Thyroid gland (tissue), 4 donors: ENCODE measurements around the gene DIS3L2.

Source experiments
- CTCF ChIP-seq, 6 experiments: fragments of 200-600 bp in 3 of 6; fragments of 450-650 bp in 3 of 6; sonication (generic) in 3 of 6; IDR thresholded peaks; one replicate each; pipeline ENCODE4 v1.5.1; 2016 to 2019; ENCODE audit warnings: antibody characterized with exemption in 6 of 6, mild to moderate bottlenecking in 2 of 6, inconsistent platforms in 1 of 6, moderate library complexity in 1 of 6
- POLR2A ChIP-seq, 2 donors: fragments of 450-650 bp; IDR thresholded peaks; one replicate each; pipeline ENCODE4 v1.6.1; 2017; ENCODE audit warnings: antibody characterized with exemption in 2 of 2, mild to moderate bottlenecking in 2 of 2, moderate library complexity in 1 of 2

- no peak for TF ChIP-seq POLR2A (IDR thresholded peaks at IDR 0.05)
- TF ChIP-seq CTCF (IDR thresholded peaks at IDR 0.05) = no peak
Observed at GRCh38 chr2:232374356-232374755, 412.8 kb downstream of the DIS3L2 start.
